ENCODE measurements around the gene ZNF500. TPM values are rescaled to one million over a fixed set of nuclear protein-coding genes. Genes with fewer than 3 reads are reported as not detected.

The ZNF500 gene
- total and polyA plus RNA-seq, 4 experiments from 2014 or later = 7.9 to 35.6 (median 23.4) TPM

GRCh38 chr16:4806280-4806679, 39.3 kb upstream of the ZNF500 start:
- peaks cover 0 to 18% (median 7%) of the 10 kb centered on the region in 4 donors for H3K4me1 Mint-ChIP-seq
- peaks cover 11 to 48% of the 10 kb centered on the region in 2 donors for H3K36me3 Mint-ChIP-seq
- ChIA-PET POLR2A (ENCODE audit: partially characterized antibody) (no interaction called here), CTCF (ENCODE audit: partially characterized antibody) (no interaction called here)
- H3K9me3 Mint-ChIP-seq = no peaks in the 10 kb centered on the region
- H3K27ac Mint-ChIP-seq = peak overlapping the region in 1 of 7 donors; percentile 55
- Histone ChIP-seq H3K4me3 (ENCODE audit: low read length in 2 of 2) (no peak overlapping the region), H3K9me3 (ENCODE audit: control insufficient read depth in 1 of 2, low read length in 2 of 2) (no peaks in the 10 kb centered on the region), H3K4me1 (ENCODE audit: insufficient read depth, low read length) (peaks cover 15% of the 10 kb centered on the region), H3K27ac (ENCODE audit: low read depth, low read length) (no peak overlapping the region), H3K36me3 (ENCODE audit: insufficient read depth, low read length) (peaks cover 7% of the 10 kb centered on the region), H3K27me3 (ENCODE audit: insufficient read depth, low read length) (no peaks in the 10 kb centered on the region)
- H3K4me3 Mint-ChIP-seq = no peak overlapping the region
- no peak for DNase-seq
- no peaks in the 10 kb centered on the region for H3K27me3 Mint-ChIP-seq
- intact Hi-C loops (cut with micrococcal nuclease) = loop anchor here (10.0 kb wide), 1 partner anchor 191 kb away; the partner anchor contains the start of gene UBALD1

- Mint-ChIP-seq H3K4me1 (peaks cover 1 to 25% (median 11%) of the 10 kb centered on the region in 4 donors), H3K4me3 (peak overlapping the region in 1 of 8 donors; percentile 25), H3K9me3 (no peaks in the 10 kb centered on the region), H3K27ac (no peak overlapping the region), H3K36me3 (peaks cover 11 to 40% of the 10 kb centered on the region in 2 donors), H3K27me3 (no peaks in the 10 kb centered on the region)
- H3K36me3 ChIP-seq (ENCODE audit: insufficient read depth, low read length) = peaks cover 7% of the 10 kb centered on the region
- no peak overlapping the region for H3K4me3 ChIP-seq (ENCODE audit: low read length in 2 of 2)
- no peak for DNase-seq
- ChIA-PET CTCF (ENCODE audit: partially characterized antibody) (no interaction called here), POLR2A (ENCODE audit: partially characterized antibody) (no interaction called here)
- H3K4me1 ChIP-seq (ENCODE audit: insufficient read depth, low read length) = peaks cover 18% of the 10 kb centered on the region
- H3K27ac ChIP-seq (ENCODE audit: low read depth, low read length) = no peak overlapping the region
- no peaks in the 10 kb centered on the region for H3K27me3 ChIP-seq (ENCODE audit: insufficient read depth, low read length)
- H3K9me3 ChIP-seq (ENCODE audit: control insufficient read depth in 1 of 2, low read length in 2 of 2) = no peaks in the 10 kb centered on the region
- intact Hi-C loops (cut with micrococcal nuclease) = loop anchor here (10.0 kb wide), 1 partner anchor 190 kb away; the partner anchor contains the start of gene UBALD1
Observed at GRCh38 chr16:4805231-4805630, 38.3 kb upstream of the ZNF500 start.

- peaks cover 7% of the 10 kb centered on the region for H3K36me3 ChIP-seq (ENCODE audit: insufficient read depth, low read length)
- peak overlapping the region in 5 of 7 donors; percentile 12 to 97 (median 48) for H3K27ac Mint-ChIP-seq
Observed at GRCh38 chr16:4803898-4804762, 37.2 kb upstream of the ZNF500 start.

DNA sequence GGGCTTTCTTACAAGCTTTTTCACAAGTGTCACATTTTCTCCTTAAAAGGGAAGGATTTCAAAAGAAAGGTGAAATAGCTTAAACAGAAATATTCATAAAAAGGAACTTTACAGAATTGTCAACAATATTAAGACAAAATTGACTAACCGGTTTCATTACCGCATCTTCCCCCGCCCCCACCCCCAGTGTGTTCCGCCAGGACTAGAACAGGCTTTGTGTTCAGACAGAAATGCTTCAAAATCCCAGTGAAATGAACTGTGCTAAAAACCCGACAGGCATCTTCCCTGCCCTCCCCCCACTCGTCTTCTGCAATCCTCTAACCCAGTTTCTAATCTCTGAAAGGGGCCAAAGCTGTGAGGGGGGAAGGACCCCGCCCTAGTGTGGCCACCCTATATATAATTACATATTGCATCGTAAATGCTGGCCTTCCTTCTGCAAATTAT, 36.5 kb upstream of the ZNF500 start:
- ChIA-PET CTCF (ENCODE audit: partially characterized antibody) (interaction anchor here (2.0 kb wide), 1 partner anchor 69 kb away, joined by 6 read pairs; the partner anchor contains the start of genes ANKS3 and DNAAF8), POLR2A (ENCODE audit: partially characterized antibody) (interaction anchor here (0.8 to 5.1 kb wide), 15 partner anchors 12 to 530 kb away, joined by 3 to 58 read pairs (median 4); partner anchors contain the start of genes ANKS3, DNAAF8, GLYR1 and MGRN1)
- peaks cover 11 to 33% of the 10 kb centered on the region in 2 donors for H3K36me3 Mint-ChIP-seq
- Histone ChIP-seq H3K4me3 (ENCODE audit: low read length in 2 of 2) (peak overlapping the region in 1 of 2 donors; percentile 52), H3K36me3 (ENCODE audit: insufficient read depth, low read length) (peaks cover 7% of the 10 kb centered on the region), H3K27me3 (ENCODE audit: insufficient read depth, low read length) (no peaks in the 10 kb centered on the region), H3K4me1 (ENCODE audit: insufficient read depth, low read length) (peaks cover 18% of the 10 kb centered on the region), H3K27ac (ENCODE audit: low read depth, low read length) (no peak overlapping the region), H3K9me3 (ENCODE audit: control insufficient read depth in 1 of 2, low read length in 2 of 2) (no peaks in the 10 kb centered on the region)
- H3K4me1 Mint-ChIP-seq = peaks cover 1 to 25% (median 11%) of the 10 kb centered on the region in 4 donors
- peak overlapping the region in 5 of 7 donors; percentile 15 to 97 (median 82) for H3K27ac Mint-ChIP-seq
- no peaks in the 10 kb centered on the region for H3K27me3 Mint-ChIP-seq
- intact Hi-C loops (cut with micrococcal nuclease) = loop anchor here (1.0 to 10.0 kb wide), 4 partner anchors 35 to 189 kb away; partner anchors contain the start of genes ANKS3, DNAAF8, GLYR1 and UBALD1
- peak overlapping the region; percentile 82 to 90 (median 84) for H3K4me3 Mint-ChIP-seq
- no peaks in the 10 kb centered on the region for H3K9me3 Mint-ChIP-seq
- DNase-seq = no peak

More at GRCh38 chr16:4803898-4804762, 37.2 kb upstream of the ZNF500 start:
- H3K9me3 Mint-ChIP-seq = no peaks in the 10 kb centered on the region
- peaks cover 1 to 25% (median 11%) of the 10 kb centered on the region in 4 donors for H3K4me1 Mint-ChIP-seq
- no peak overlapping the region for H3K4me3 ChIP-seq (ENCODE audit: low read length in 2 of 2)
- peaks cover 18% of the 10 kb centered on the region for H3K4me1 ChIP-seq (ENCODE audit: insufficient read depth, low read length)
- H3K9me3 ChIP-seq (ENCODE audit: control insufficient read depth in 1 of 2, low read length in 2 of 2) = no peaks in the 10 kb centered on the region
- H3K27me3 Mint-ChIP-seq = no peaks in the 10 kb centered on the region
- intact Hi-C loops (cut with micrococcal nuclease) = loop anchor here (1.0 to 10.0 kb wide), 4 partner anchors 36 to 189 kb away; partner anchors contain the start of genes ANKS3, DNAAF8, GLYR1 and UBALD1
- DNase-seq = no peak
- ChIA-PET POLR2A (ENCODE audit: partially characterized antibody) (interaction anchor here (0.6 to 1.7 kb wide), 3 partner anchors 62 to 303 kb away, joined by 3 to 23 read pairs (median 4); partner anchors contain the start of genes ANKS3 and DNAAF8), CTCF (ENCODE audit: partially characterized antibody) (no interaction called here)
- H3K4me3 Mint-ChIP-seq = peak overlapping the region in 5 of 8 donors; percentile 21 to 53 (median 35)
- H3K27me3 ChIP-seq (ENCODE audit: insufficient read depth, low read length) = no peaks in the 10 kb centered on the region
- H3K36me3 Mint-ChIP-seq = peaks cover 11 to 37% of the 10 kb centered on the region in 2 donors
- H3K27ac ChIP-seq (ENCODE audit: low read depth, low read length) = no peak overlapping the region

DNA sequence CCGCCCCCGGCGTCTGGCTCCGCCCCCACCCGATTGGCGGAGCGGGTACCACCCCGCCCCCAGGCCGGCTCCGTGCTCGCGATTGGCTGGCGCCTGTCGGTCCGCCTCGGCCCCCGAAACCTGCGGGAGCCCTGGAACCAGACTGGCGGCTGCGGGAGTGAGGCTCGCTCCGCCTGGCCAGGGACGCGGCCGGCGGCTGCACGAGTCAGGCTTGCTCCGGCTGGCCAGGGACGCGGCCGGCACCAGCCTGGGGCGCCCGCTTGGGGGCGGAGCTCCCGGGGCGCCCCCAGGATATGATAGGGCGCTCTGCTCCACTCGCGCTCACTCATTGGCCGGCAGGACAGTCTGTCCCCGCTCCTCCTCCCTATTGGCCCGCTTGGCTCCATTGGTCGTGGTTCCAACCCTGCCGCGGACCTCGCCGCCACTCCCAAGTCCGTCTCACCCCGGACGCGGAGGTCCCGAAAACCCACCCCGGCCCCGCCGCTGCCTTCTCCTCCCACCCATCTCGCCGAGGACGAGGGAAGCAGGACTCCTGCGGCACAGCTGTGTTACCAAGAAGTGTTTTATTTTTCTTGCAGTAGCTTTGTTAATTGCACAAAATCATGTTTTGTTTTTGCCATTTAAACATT, 35.8 kb upstream of the ZNF500 start:
- H3K27ac ChIP-seq (ENCODE audit: low read depth, low read length) = peak overlapping the region; percentile 72
- H3K4me1 Mint-ChIP-seq = peaks cover 1 to 25% (median 11%) of the 10 kb centered on the region in 4 donors
- no peaks in the 10 kb centered on the region for H3K9me3 ChIP-seq (ENCODE audit: control insufficient read depth in 1 of 2, low read length in 2 of 2)
- no peaks in the 10 kb centered on the region for H3K27me3 ChIP-seq (ENCODE audit: insufficient read depth, low read length)
- peak; percentile 88 to 97 (median 92) for DNase-seq
- no peaks in the 10 kb centered on the region for H3K9me3 Mint-ChIP-seq
- H3K36me3 ChIP-seq (ENCODE audit: insufficient read depth, low read length) = peaks cover 5% of the 10 kb centered on the region
- peak overlapping the region; percentile 52 to 58 for H3K4me3 ChIP-seq (ENCODE audit: low read length in 2 of 2)
- H3K36me3 Mint-ChIP-seq = peaks cover 11 to 32% of the 10 kb centered on the region in 2 donors
- peak overlapping the region; percentile 82 to 90 (median 85) for H3K4me3 Mint-ChIP-seq
- POLR2A ChIA-PET (ENCODE audit: partially characterized antibody) = interaction anchor here (0.8 to 5.1 kb wide), 16 partner anchors 13 to 529 kb away, joined by 3 to 58 read pairs (median 4); partner anchors contain the start of genes ANKS3, DNAAF8, GLYR1 and MGRN1
- H3K27me3 Mint-ChIP-seq = no peaks in the 10 kb centered on the region
- H3K27ac Mint-ChIP-seq = peak overlapping the region; percentile 66 to 97 (median 82)
- CTCF ChIA-PET (ENCODE audit: partially characterized antibody) = interaction anchor here (0.6 to 2.0 kb wide), 2 partner anchors 11 to 68 kb away, joined by 3 to 6 read pairs; partner anchors contain the start of genes ANKS3 and DNAAF8
- H3K4me1 ChIP-seq (ENCODE audit: insufficient read depth, low read length) = peaks cover 18% of the 10 kb centered on the region
- intact Hi-C loops (cut with micrococcal nuclease) = loop anchor here (1.0 to 10.0 kb wide), 4 partner anchors 34 to 188 kb away; partner anchors contain the start of genes ANKS3, DNAAF8, GLYR1 and UBALD1

DNA sequence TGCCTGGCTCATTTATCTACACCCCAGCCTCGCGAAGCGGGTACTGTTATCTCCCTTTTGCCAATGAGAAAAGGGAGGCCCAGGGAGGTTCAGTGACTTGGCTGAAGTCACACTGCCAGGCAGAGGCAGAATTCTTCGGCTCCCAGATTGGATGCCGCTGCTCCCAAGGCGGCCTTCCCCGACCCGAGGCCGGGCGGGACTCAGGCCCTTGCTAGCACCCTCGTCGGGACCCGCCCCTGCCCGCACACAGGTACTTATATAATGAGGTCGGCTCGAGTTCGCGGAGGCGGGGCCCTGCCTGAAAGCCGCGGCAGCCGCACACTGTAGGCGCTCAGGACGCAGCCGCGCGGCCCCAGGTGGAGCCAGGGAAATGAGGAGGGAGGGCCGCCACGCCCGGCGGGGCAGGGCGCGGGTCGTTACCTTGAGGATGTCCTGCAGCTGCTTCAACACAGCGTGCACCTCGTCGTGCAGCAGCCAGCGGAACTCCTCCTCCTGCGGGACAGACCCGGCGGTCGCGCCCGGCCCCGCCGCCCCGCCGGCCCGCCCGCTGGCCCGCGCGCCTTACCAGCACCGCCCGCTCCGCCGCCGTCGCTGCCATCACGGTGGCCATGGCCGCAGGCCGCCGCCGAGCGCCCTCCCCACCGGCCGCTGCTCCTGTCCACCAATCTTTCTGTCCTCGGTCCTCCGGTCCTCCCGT, 35.1 kb upstream of the ZNF500 start, which contains the start of gene ROGDI:
Gene ROGDI (minus strand): TSS at position 672 of the 697 bp plus-strand sequence. CDS start 62 bp downstream, at position 610.
- no peaks in the 10 kb centered on the region for H3K27me3 Mint-ChIP-seq
- Histone ChIP-seq H3K27ac (ENCODE audit: low read depth, low read length) (peak within 1 kb of the TSS; percentile 72), H3K4me3 (ENCODE audit: low read length in 2 of 2) (peak within 1 kb of the TSS; percentile 52 to 58), H3K27me3 (ENCODE audit: insufficient read depth, low read length) (no peaks in the 10 kb centered on the region), H3K9me3 (ENCODE audit: control insufficient read depth in 1 of 2, low read length in 2 of 2) (no peaks in the 10 kb centered on the region), H3K4me1 (ENCODE audit: insufficient read depth, low read length) (peaks cover 18% of the 10 kb centered on the region), H3K36me3 (ENCODE audit: insufficient read depth, low read length) (no peaks in the 10 kb centered on the region)
- CTCF ChIA-PET (ENCODE audit: partially characterized antibody) = interaction anchor here (0.6 to 2.0 kb wide), 3 partner anchors 11 to 178 kb away, joined by 3 to 6 read pairs (median 3); partner anchors contain the start of genes ANKS3, DNAAF8 and MGRN1
- H3K36me3 Mint-ChIP-seq = peaks cover 4 to 25% of the 10 kb centered on the region in 2 donors
- H3K4me3 Mint-ChIP-seq = peak within 1 kb of the TSS; percentile 84 to 95 (median 88)
- intact Hi-C loops (cut with micrococcal nuclease) = loop anchor here (2.0 to 10.0 kb wide), 3 partner anchors 45 to 187 kb away; partner anchors contain the start of genes ANKS3, DNAAF8, GLYR1 and UBALD1
- peak; percentile 86 to 93 (median 90) for DNase-seq
- POLR2A ChIA-PET (ENCODE audit: partially characterized antibody) = interaction anchor here (0.8 to 5.1 kb wide), 15 partner anchors 14 to 287 kb away, joined by 3 to 58 read pairs (median 4); partner anchors contain the start of genes ANKS3, DNAAF8, GLYR1 and MGRN1
- peak within 1 kb of the TSS; percentile 88 to 97 (median 90) for H3K27ac Mint-ChIP-seq
- peaks cover 1 to 25% (median 11%) of the 10 kb centered on the region in 4 donors for H3K4me1 Mint-ChIP-seq
- no peaks in the 10 kb centered on the region for H3K9me3 Mint-ChIP-seq

All from CD4-positive, alpha-beta memory T cell (primary cell).